Measurements from ENCODE around the gene VSTM2B. TPM values are rescaled to one million over a fixed set of nuclear protein-coding genes. Genes with fewer than 3 reads are reported as not detected.

VSTM2B gene
- total RNA-seq, 1 donor from 2014 or later = not detected

GRCh38 chr19:29612121-29612520 lies 86.3 kb downstream of the VSTM2B start:
- H3K27me3 Mint-ChIP-seq (ENCODE audit: unreplicated experiment) = no peaks in the 10 kb centered on the region
- DNase-seq (ENCODE audit: extremely low spot score, unreplicated experiment) = no peak
- peak overlapping the region; percentile 69 for H3K27ac Mint-ChIP-seq (ENCODE audit: unreplicated experiment)
- no peak overlapping the region for H3K4me3 Mint-ChIP-seq (ENCODE audit: unreplicated experiment)
- TF ChIP-seq, protein P1, sequence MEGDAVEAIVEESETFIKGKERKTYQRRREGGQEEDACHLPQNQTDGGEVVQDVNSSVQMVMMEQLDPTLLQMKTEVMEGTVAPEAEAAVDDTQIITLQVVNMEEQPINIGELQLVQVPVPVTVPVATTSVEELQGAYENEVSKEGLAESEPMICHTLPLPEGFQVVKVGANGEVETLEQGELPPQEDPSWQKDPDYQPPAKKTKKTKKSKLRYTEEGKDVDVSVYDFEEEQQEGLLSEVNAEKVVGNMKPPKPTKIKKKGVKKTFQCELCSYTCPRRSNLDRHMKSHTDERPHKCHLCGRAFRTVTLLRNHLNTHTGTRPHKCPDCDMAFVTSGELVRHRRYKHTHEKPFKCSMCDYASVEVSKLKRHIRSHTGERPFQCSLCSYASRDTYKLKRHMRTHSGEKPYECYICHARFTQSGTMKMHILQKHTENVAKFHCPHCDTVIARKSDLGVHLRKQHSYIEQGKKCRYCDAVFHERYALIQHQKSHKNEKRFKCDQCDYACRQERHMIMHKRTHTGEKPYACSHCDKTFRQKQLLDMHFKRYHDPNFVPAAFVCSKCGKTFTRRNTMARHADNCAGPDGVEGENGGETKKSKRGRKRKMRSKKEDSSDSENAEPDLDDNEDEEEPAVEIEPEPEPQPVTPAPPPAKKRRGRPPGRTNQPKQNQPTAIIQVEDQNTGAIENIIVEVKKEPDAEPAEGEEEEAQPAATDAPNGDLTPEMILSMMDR (IDR thresholded peaks at IDR 0.05) = no peak
- peaks cover 7% of the 10 kb centered on the region for H3K4me1 Mint-ChIP-seq (ENCODE audit: unreplicated experiment)
- H3K36me3 Mint-ChIP-seq (ENCODE audit: unreplicated experiment) = peaks cover 39% of the 10 kb centered on the region
- no peaks in the 10 kb centered on the region for H3K9me3 Mint-ChIP-seq (ENCODE audit: unreplicated experiment)

- Mint-ChIP-seq H3K9me3 (ENCODE audit: unreplicated experiment) (no peaks in the 10 kb centered on the region), H3K36me3 (ENCODE audit: unreplicated experiment) (peaks cover 39% of the 10 kb centered on the region), H3K27me3 (ENCODE audit: unreplicated experiment) (no peaks in the 10 kb centered on the region), H3K4me1 (ENCODE audit: unreplicated experiment) (peaks cover 6% of the 10 kb centered on the region), H3K4me3 (ENCODE audit: unreplicated experiment) (no peak overlapping the region), H3K27ac (ENCODE audit: unreplicated experiment) (peak overlapping the region; percentile 0)
- DNase-seq (ENCODE audit: extremely low spot score, unreplicated experiment) = no peak
- TF ChIP-seq, protein P1 (IDR thresholded peaks at IDR 0.05) = no peak
These were observed 87.2 kb downstream of the VSTM2B start for GRCh38 chr19:29612801-29613595.

DNA sequence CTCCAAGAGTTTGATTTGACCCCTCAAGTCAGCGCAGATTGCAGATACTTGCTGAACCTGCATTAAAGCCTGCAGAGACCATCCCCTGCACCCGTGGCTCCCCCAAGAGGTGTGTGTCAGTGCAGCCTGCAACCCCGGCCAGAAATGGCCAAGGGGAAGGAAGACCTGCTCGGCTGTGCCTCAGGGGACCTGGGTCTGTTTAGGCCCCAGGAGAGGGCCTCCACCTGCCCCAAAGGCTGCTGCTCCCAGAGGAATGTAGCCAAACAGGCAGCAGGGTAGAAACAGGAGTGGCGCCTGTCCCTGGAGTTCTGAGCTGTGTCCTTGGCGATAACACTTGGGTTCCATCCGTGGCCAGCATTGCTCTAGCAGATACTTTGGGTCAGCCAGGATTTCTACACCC lies 88.3 kb downstream of the VSTM2B start:
- TF ChIP-seq, protein P1 (IDR thresholded peaks at IDR 0.05) = no peak
- peaks cover 6% of the 10 kb centered on the region for H3K4me1 Mint-ChIP-seq (ENCODE audit: unreplicated experiment)
- peaks cover 35% of the 10 kb centered on the region for H3K36me3 Mint-ChIP-seq (ENCODE audit: unreplicated experiment)
- no peaks in the 10 kb centered on the region for H3K27me3 Mint-ChIP-seq (ENCODE audit: unreplicated experiment)
- DNase-seq (ENCODE audit: extremely low spot score, unreplicated experiment) = no peak
- H3K27ac Mint-ChIP-seq (ENCODE audit: unreplicated experiment) = no peak overlapping the region
- H3K9me3 Mint-ChIP-seq (ENCODE audit: unreplicated experiment) = no peaks in the 10 kb centered on the region
- no peak overlapping the region for H3K4me3 Mint-ChIP-seq (ENCODE audit: unreplicated experiment)

Other genes with a start within 250 kb of the VSTM2B start
- gene POP4, start 80.3 kb downstream of the VSTM2B start, total RNA-seq = 57.3 and 61.7 TPM in 2 replicates
- 27.3 and 36.1 TPM in 2 replicates for gene PLEKHF1, start 139.5 kb downstream of the VSTM2B start, total RNA-seq
- gene C19orf12, start 189.3 kb downstream of the VSTM2B start, total RNA-seq = 40.0 and 42.7 TPM in 2 replicates

Measured in osteocyte (in vitro differentiated cells).